Activated naive CD4-positive, alpha-beta T cell treated with Interleukin-2 at 50 U/mL for 16 hours (primary cell): Measurements from ENCODE around the gene DNAJC10.
"Not testable (repeated sequence)": the region's sequence is repeated elsewhere in the genome, so short reads cannot be mapped to it uniquely, and the experiment has no call there.

ENCODE experiments used
- DNase-seq: peaks from one replicate; pipeline ENCODE4 v3.0.0-alpha.2; 2020

Gene DNAJC10

DNA sequence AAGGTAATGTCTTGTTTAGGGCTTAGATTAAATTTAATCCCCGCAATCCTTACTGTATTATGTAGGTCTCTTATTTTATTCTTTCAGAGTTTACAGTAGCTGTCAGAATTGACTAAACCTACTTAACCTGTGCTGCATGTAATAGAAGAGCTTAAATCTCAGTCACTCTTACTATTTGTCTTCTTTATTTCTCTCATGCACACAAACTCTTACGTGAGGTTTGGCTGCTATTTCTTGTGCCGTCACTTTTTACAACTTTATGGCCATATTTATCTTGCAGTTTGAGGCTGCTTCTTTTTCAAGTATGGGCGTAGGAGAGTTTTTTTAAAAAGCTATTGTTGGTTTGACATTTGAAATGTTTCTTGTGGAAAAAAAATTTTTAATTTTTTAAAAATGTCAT is 12.0 kb downstream of the DNAJC10 start:
- no peak for DNase-seq

DNA sequence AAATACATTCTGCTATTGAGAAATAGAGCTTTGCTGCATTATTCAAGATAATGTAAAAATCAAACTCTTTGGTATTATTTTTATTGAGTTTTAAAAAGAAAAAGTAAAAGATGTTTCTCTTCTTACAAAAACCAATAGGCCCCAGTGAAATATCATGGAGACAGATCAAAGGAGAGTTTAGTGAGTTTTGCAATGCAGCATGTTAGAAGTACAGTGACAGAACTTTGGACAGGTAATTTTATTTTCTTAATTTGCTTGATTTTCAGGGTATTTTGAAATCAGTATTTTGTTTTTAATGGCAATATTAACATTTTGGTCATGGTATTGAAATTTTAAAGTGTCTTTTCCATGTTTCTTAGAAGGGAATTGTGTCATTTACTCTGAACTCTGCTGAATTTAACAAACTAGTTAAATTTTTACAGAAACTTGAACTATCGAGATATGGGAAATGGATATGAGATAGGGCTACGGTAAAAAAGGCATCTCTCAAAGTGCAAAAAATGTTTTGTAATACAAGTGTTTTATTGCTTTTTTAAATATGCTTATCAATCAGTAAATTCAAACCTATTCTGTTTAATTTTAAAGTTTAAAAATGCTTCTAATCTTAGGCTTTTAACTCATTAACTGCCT is 13.8 kb downstream of the DNAJC10 start:
- no peak for DNase-seq

DNA sequence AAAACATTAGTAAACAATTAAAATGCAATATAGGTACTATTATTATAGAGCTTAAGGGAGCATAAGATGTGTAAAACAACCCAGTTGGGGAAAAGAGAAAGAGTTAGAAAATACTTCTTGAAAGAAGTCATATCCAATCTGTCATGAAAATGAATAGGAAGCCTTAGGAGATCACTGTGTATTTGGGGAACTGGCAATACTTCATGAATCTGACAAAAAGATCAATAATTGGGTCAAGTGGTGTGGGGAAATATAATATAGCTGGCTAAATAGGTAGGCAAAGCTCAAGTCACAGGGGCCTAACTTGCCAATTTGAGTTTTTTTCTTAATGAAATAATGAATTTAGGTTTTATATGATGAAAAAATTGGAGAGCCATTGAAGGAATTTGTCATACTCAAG is 14.4 kb downstream of the DNAJC10 start:
- no peak for DNase-seq

DNA sequence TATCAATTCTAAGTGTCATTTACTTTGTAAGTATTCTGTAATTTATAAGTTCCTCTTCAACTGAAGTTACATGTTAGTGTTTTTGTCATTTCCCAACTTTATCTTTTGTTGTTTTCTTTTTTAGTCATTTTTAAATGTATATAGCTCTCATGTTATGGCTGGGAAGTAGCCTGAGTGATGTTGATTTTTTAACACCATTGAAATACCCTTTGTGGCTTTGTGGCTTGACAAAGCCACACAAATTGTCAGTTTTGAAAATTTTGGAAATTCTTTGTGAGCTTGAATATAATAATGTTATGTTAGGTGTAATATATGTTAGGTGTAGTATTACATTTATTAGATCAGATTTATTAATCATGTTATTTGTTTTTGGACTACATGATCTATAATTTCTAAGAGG is 16.7 kb downstream of the DNAJC10 start:
- DNase-seq: no peak

DNA sequence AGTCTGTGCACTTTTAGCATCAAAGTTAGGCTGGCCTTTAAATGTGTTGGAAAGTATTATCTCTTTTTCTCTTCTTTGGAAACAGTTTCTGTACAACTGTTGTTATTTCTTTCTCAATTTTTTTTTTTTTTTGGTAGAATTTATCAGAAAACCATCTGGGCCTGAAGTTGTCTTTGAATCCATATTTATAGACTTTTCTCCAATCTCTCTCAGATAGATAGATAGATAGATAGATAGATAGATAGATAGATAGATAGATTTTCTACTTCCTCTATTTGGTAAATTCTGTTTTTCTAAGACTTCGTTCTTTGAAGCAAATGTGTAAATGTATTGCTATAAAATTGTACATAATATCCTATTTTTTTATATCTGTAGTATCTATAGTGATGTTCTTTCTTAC is 17.5 kb downstream of the DNAJC10 start:
- no peak for DNase-seq

DNA sequence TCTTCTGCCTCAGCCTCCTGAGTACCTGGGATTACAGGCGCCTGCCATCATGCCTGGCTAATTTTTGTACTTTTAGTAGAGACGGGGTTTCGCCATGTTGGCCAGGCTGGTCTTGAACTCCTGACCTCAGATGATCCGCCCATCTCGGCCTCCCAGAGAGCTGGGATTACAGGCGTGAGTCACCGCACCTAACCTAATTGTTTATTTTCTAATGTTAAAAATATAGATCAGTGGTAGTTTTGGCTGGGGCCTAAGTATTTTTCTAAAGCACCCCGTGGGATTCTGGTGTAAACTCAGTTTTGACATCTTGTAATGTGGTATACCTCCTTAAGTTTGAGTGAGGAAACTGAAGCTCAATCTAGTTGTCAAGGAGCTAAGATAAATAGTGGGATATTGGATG is 20.8 kb downstream of the DNAJC10 start:
- not testable (repeated sequence) for DNase-seq

DNA sequence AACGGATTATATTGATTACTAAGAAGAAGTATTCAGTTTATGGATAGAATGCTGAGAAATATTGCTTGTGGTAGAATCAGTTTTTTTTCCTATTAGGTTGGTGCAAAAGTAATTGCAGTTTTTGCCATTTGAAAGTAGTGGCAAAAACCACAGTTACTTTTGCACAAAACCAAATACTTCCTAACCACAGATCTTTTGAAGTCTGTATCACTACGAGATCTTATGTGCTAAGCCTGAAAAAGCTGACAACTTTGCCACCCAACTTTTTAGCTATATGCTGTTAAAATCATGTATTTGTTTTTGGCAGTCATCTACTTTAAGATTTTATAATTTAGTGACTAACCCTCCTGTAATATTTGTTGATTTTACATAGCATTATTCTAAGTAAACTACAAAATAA is 24.6 kb downstream of the DNAJC10 start:
- no peak for DNase-seq

DNA sequence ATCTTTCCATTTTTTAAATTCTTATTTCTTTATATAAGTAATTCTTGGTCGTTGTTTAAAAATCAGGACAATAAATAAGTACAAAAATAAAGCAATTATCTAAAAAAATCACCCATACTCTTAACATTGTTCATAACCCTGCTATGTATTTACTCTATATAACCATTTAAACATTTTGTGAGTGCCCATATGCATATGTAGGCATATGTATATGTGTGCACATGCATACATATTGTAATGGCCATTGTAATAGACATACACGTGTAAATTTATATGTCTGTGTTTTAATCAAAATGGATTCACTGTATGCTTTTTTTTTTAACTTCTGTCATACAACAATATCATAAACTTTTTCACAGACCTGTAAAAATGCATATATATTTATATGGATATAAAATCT is 25.6 kb downstream of the DNAJC10 start:
- no peak for DNase-seq

DNA sequence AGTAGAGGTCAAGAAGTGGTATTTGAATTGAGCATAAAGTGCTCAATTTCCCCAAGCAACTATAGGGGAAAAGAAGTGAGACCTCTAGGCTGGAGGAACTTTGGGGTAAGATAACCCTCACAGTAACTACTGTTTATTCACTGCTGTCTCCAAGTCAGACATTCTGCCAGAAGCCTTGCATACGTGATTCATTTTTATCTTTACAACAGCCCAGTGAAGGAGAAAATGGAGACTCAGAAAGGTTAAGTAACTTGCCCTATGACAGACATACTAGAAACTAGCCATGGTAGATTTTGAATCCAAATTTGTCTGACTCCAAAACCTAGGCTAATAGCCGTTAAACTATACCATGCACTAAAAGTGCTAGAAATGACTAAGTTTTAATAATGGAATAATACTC is 28.4 kb downstream of the DNAJC10 start:
- DNase-seq: no peak

DNA sequence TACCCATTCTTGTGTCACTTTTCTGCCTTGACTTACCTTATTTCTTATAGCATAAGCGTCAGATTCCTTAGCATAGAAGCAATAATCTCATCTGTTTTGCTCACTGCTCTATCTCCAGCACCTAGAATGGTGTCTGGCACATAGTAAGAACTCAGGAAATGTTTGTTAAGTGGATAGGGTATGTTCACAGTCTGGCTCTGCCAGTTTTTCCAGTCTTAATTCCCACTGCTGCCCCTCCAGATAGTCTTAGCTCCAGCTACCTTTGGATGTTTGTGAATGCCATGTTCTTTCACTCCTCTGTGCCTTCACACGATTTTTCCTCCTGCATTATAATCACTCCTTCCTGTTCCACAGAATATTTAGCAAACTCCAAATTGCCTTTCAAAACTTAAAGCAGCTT is 29.0 kb downstream of the DNAJC10 start:
- DNase-seq: no peak

DNA sequence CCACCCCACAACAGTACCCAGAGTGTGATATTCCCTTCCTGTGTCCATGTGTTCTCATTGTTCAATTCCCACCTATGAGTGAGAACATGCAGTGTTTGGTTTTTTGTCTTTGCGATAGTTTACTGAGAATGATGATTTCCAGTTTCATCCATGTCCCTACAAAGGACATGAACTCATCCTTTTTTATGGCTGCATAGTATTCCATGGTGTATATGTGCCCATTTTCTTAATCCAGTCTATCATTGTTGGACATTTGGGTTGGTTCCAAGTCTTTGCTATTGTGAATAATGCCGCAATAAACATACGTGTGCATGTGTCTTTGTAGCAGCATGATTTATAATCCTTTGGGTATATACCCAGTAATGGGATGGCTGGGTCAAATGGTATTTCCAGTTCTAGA is 29.8 kb downstream of the DNAJC10 start:
- not testable (repeated sequence) for DNase-seq

DNA sequence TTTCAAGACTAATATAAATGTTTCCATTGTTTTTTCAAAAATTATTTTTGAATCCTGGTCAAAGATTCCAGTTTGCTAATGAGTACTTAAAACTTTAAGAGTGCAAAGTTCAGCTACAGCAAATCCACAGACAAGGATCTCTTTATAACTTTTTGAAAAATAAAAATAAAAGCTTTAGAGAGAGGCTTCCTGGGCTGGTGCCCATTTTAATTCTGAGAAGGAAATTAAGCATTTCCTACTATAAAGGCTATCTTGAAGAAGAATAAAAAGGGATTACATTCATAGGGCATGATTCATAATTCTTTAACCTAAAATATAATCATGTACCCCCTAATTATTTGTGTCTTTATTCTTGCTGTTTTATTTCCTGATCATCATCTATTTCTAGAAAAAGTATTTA is 38.2 kb downstream of the DNAJC10 start:
- no peak for DNase-seq

DNA sequence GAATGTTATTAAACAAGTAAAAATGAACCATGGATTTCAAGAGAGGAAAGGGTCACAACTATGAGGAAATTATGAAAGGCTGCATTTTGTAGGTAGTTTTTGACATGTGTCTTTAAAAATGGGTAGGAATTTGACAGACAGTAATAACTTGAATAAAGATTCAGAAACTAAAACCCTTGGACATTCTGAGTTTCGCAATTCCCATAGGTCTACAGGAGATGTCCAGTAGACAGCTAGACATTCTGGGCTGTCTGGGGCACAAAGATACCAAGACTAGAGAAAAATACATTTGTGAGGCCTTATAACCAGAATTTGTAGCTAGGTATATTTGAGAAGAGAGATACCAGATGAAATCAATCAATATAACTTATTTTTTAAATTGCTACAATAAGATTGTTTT is 42.3 kb downstream of the DNAJC10 start:
- no peak for DNase-seq

DNA sequence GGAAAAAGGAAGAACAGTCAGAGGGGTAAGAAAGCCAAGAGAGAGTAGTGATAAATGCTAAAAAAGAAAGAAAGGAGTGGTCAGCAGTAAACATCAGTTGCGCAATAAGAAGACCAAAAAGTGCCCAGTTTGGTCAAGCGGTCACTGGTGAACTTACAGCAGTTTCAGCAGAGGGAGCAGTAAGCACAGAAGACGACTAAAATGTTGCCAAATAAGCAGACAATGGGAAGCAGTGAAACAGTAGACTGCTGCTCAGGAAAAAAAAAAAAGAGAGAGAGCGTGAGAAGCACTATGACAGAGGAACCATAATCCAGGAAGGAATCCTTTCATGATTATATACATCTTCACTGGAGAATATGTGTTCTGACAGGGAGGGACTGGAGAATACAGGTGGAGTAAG is 45.8 kb downstream of the DNAJC10 start:
- no peak for DNase-seq

DNA sequence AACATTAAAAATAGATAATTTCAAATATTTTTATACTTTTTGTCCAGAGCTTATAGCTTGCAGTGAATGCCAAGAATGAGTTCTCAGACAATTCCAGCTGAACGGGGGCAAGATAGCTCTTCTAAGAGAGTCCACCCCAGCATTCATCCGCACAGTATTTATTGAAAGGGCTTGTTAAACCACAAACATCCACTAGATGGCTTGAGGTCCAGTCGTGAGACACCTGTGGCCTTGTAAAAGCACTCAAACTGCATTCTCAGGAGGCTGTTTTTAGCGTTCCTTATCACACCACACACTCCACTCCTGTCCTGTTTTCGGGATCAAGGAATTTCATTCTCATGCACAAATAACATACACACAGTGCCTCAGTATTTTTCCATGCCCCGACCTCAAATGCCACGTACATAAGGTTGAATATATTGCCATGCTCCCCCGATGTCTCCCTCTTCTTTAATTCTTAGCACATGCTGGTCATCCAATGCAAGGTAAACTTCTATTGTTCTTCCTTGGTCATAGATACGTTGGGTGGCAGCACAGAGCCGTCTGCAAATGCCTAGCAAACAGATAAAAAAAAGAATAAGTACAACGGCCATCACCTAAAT is 47.4 kb downstream of the DNAJC10 start:
- no peak for DNase-seq

DNA sequence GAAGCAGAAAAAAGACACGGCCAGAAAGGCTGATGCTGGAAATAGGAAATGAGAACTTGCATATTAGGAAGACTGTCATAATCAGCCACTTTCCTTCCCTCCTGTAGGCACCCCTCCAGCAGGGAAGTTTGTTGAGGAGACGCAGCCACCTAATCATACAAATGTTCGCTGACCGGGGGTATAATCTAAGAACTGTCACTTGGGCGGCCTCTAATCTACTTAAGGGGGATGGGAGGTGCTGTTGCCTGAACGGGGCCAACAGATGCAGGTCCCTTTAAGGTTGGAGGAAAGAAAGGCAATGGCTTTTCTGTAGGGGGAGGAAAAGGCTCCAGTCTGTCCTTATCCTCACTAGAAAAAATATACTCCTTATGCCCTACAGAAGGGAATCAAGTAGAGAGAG is 50.6 kb downstream of the DNAJC10 start:
- no peak for DNase-seq

DNA sequence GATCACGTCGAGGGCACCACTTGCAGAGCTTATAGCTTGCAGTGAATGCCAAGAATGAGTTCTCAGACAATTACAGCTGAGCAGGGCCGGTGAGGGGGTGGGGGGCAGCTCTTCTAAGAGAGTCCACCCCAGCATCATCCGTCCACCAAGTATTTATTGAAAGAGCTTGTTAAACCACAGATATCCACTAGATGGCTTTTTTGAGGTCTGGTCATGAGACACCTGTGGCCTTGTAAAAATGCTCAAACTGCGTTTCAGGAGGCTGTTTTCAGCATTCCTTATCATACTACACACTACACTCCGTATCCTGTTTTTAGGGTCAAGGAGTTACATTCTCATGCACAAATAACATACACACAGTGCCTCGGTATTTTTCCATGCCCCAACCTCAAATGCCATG is 51.5 kb downstream of the DNAJC10 start:
- no peak for DNase-seq

DNA sequence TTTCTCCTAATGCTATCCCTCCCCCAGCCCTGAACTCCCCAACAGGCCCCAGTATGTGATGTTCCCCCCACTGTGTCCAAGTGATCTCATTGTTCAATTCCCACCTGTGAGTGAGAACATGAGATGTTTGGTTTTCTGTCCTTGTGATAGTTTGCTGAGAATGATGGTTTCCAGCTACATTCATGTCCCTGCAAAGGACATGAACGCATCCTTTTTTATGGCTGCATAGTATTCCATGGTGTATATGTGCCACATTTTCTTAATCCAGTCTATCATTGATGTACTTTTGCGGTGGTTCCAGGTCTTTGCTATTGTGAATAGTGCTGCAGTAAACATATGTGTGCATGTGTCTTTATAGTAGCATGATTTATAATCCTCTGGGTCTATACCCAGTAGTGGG is 52.9 kb downstream of the DNAJC10 start:
- not testable (repeated sequence) for DNase-seq

DNA sequence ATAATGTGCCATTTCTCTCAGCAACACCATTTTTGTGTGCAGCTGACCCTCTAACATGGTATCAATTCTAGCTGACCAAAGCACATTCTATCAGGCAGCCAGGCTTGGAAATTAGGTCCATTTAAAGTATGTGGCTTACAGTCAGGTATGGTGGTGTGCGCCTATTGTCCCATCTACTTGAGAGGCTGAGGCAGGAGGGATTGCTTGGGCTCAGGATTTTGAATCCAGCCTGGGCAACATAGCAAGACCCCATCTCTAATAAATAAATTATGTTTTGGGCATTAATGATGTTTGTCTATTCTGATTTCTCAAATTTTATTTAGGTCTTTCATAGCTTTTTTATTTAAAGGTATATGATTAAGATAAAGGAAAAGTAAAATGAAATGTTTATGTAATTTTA is 63.3 kb downstream of the DNAJC10 start:
- no peak for DNase-seq

DNA sequence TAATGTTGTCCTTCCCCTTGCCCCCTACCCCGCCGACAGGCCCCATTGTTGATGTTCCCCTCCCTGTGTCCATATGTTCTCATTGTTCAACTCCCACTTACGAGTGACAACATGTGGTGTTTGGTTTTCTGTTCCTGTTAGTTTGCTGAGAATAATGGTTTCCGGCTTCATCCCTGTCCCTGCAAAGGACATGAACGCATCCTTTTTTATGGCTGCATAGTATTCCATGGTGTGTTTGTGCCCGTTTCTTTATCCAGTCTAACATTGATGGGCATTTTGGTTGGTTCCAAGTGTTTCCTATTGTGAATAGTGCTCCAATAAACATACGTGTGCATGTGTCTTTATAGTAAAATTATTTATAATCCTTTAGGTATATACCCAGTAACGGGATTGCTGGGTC is 65.0 kb downstream of the DNAJC10 start:
- not testable (repeated sequence) for DNase-seq

DNA sequence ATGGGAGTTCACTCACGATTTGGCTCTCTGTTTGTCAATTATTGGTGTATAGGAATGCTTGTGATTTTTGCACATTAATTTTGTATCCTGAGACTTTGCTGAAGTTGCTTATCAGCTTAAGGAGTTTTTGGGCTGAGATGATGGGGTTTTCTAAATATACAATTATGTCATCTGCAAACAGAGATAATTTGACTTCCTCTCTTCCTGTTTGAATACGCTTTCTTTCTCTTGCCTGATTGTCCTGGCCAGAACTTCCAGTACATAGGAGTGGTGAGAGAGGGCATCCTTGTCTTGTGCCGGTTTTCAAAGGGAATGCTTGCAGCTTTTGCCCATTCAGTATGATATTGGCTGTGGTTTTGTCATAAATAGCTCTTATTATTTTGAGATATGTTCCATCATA is 66.6 kb downstream of the DNAJC10 start:
- not testable (repeated sequence) for DNase-seq

DNA sequence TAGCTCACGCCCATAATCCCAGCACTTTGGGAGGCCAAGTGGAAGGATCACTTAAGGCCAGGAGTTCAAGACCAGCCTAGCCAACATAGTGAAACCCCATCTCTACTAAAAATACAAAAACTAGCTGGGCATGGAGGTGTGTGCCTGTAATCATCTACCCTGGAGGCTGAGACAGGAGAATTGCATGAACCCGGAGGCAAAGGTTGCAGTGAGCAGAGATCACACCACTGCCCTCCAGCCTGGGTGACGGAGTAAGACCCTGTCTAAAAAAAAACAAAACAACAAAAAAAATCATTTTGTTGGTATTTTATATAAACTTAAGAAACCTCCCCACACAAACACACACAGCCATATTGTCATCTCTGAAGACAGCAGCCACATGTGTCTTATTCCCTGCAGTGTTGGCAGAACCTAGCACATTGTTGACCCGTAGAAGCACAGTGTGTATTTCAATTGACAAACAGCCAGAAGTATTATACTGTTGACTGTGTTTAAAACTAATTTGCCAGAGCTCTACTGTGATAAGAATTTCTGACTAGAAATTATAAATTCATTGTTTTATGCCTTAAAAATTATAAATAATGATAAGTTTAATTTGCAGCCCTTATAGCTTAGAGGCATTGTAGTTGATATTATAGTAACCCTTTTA is 68.1 kb downstream of the DNAJC10 start:
- DNase-seq: no peak

DNA sequence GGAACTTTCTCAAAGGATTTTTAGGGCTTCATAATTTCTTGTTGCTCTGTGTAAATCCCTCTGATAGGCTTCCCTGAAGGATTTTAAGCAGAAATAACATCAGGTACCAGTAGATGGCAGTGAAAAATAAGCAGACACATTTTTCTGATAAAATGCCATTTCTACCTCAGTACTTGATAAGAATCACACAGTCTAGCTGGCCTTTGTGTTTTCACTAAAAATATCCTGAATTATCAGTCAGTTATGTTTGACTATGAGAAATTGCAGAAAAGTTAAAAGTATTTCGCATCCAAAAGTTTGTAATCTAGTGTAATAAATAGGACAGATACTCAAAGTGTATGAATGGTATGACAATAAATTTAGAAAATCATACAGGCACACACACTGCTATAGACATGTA is 68.7 kb downstream of the DNAJC10 start:
- DNase-seq: no peak

DNA sequence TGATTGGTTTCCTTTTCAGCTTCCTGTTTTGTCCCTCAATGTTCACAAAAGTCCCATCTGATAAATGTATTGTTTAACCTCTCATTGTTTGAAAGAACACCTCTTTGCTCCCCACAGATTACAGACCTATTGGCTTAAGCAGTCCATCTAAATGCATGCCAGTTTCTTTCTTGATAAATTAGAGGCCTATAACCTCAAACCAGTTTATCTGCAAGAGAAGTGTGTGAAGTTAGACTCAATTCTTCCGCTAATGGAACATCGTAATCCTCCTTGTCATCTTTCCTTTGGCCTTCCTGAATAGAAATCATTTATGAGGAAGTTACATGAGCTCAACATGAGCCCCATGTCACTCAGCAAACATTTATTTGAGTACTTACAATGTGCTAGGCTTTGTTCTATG is 76.4 kb downstream of the DNAJC10 start:
- no peak for DNase-seq

DNA sequence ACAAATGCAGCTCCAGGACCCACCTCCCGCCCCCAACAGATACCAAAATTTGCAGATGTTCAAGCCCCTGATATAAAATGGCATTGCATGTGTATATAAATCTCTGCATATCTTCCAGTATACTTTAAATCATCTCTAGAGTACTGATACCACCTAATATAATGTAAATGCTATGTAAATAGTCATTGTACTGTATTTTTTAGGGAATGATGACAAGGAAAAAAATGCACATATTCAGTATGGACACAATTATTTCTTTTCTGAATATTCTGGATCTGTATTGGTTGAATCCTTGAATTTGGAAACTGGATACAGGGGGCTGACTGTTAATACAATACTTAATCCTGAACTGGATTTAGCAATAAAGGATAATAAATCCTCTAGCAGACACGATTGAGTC is 82.7 kb downstream of the DNAJC10 start:
- DNase-seq: no peak
